Adrenal gland (tissue), 19 donors: ENCODE measurements around the gene PUS7. TPM values are rescaled to one million over a fixed set of nuclear protein-coding genes. Genes with fewer than 3 reads are reported as not detected.

Experiments
- DNase-seq, 7 donors: peaks; one replicate each; pipeline ENCODE4 v3.0.0-alpha.2; 2019 to 2020
- H3K27ac ChIP-seq, 5 donors: fragments of 200-600 bp; sonication (generic) in 4 of 5; 1 replicate in 3 of 5; 2 replicates in 2 of 5; pipeline versions ENCODE4 v1.5.1 to v1.8.0; 2016 to 2020; ENCODE audit warnings: mild to moderate bottlenecking in 1 of 5
- H3K27me3 ChIP-seq: fragments of 200-600 bp; 2 replicates; pipeline ENCODE4 v1.8.0; 2021
- H3K36me3 ChIP-seq, 2 donors: fragments of 200-600 bp; replicated peaks in 1 of 2; 1 replicate in 1 of 2; 2 replicates in 1 of 2; pipeline versions ENCODE4 v1.5.1 to v1.8.0; 2018 to 2022
- H3K4me1 ChIP-seq, 2 donors: fragments of 200-600 bp; replicated peaks in 1 of 2; 1 replicate in 1 of 2; 2 replicates in 1 of 2; pipeline versions ENCODE4 v1.5.1 to v1.8.0; 2018 to 2021
- H3K4me3 ChIP-seq, 4 donors: fragments of 200-600 bp; sonication (generic) in 3 of 4; one replicate each; pipeline ENCODE4 v1.5.1; 2016 to 2018
- H3K9me3 ChIP-seq, 3 donors: fragments of 200-600 bp; sonication (generic) in 1 of 3; replicated peaks in 1 of 3; 1 replicate in 2 of 3; 2 replicates in 1 of 3; pipeline versions ENCODE4 v1.5.1 to v1.8.0; 2016 to 2021
- POLR2A ChIP-seq, 2 donors: fragments of 450-650 bp; IDR thresholded peaks; one replicate each; pipeline ENCODE4 v1.6.1; 2017; ENCODE audit warnings: antibody characterized with exemption in 2 of 2, mild to moderate bottlenecking in 2 of 2, moderate library complexity in 1 of 2
- WGBS, 4 donors: extraction: QIAGEN DNeasy Blood & Tissue Kit in 2 of 4; methylation state at CpG; one replicate each; pipeline versions ENCODE4 v1.1.5 to v1.1.7; 2013 to 2017; 5-methylcytosine and 5-hydroxymethylcytosine counted together
- intact Hi-C, 2 donors: fragments of 100-400 bp; cut with DNase I; formaldehyde crosslinking; loops; one replicate each; pipeline versions ENCODE4 v1.14.1 to v1.15.0; 2022 to 2023
- long read RNA-seq, 10 donors: library from polyadenylated mRNA in 3 of 10; unstranded in 2 of 10; stranded (forward) in 1 of 10; transcript quantifications; one replicate each; pipeline ENCODE4 v2.0.0 and lab custom pipeline, GENCODE V29; 2021 to 2026
- polyA plus RNA-seq, 3 donors: library from polyadenylated mRNA; stranded (reverse); fragments of 200-250 nt in 2 of 3; fragments of 350-450 nt in 1 of 3; fragmentation: Illumina TruSeq in 1 of 3; extraction: RNeasy Lipid Tissue Mini Kit (QIAGEN cat#74804) in 1 of 3; gene quantifications; one replicate each; pipeline ENCODE4 v1.2.3, GENCODE V29; 2013 to 2014
- total RNA-seq, 9 donors: library from RNA; depleted of rRNA in 4 of 9; stranded (reverse); fragments of >200 nt in 4 of 9; fragments of 120-200 nt in 1 of 9; fragmentation: NEBNext Ultra II Directional in 1 of 9; extraction: Animal tissue kit (Norgen Biotek cat#: 25700) in 1 of 9; gene quantifications; one replicate each; pipeline versions ENCODE4 v1.1.0 to v1.2.4, GENCODE V29; 2013 to 2023
- TF ChIP-seq, protein P1 (sequence below), 6 experiments: fragments of 450-650 bp in 4 of 6; fragments of 200-600 bp in 2 of 6; sonication (generic) in 1 of 6; IDR thresholded peaks; 1 replicate in 5 of 6; 2 replicates in 1 of 6; pipeline versions ENCODE4 v1.5.1 to v1.8.0; 2016 to 2021; ENCODE audit warnings: antibody characterized with exemption in 6 of 6, mild to moderate bottlenecking in 2 of 6, moderate library complexity in 1 of 6
- donor health status: healthy with polysubstance abuse.
- donor health status: Bipolar disorder and iron deficiency.
- donor health status: DM: yes; HTN: yes; CAD: no.
- donor health status: DM: no; HTN: no; CAD: no.
- donor health status: DM: no; HTN: no; CAD: no.
- donor health status: DM: yes; HTN: yes; CAD: no.

The PUS7 gene
- 10 to 100 TPM in 2 of 9 donors, 1 to 10 TPM in 7; 3.0 to 15.3 (median 6.9) TPM for total RNA-seq
- 10 to 100 TPM in 1 of 3 donors, 1 to 10 TPM in 2; 2.6 to 14.4 (median 3.5) TPM for polyA plus RNA-seq
- long read RNA-seq, donor 1, partial matches to known transcripts: 0 of 1 reads
- long read RNA-seq, donor 1, other reads (novel, unspliced or antisense): 0 of 1 reads
- long read RNA-seq, donor 2: 0 reads
- long read RNA-seq, donor 3, partial matches to known transcripts: 0 of 1 reads
- long read RNA-seq, donor 3, other reads (novel, unspliced or antisense): 0 of 1 reads
- long read RNA-seq, donor 4: 0 reads
- long read RNA-seq, donor 5, transcript PUS7-202 (16 exons, 2,356 nt): major isoform, 10 of 18 reads
- long read RNA-seq, donor 5, partial matches to known transcripts: 1 of 18 reads
- long read RNA-seq, donor 5, other reads (novel, unspliced or antisense): 5 of 18 reads
- long read RNA-seq, donor 6, partial matches to known transcripts: 0 of 2 reads
- long read RNA-seq, donor 6, other reads (novel, unspliced or antisense): 2 of 2 reads
- long read RNA-seq, donor 7: 0 reads
- long read RNA-seq, donor 8, partial matches to known transcripts: 6 of 6 reads
- long read RNA-seq, donor 8, other reads (novel, unspliced or antisense): 0 of 6 reads
- long read RNA-seq, donor 9, partial matches to known transcripts: 0 of 1 reads
- long read RNA-seq, donor 9, other reads (novel, unspliced or antisense): 0 of 1 reads
- long read RNA-seq, donor 10, partial matches to known transcripts: 0 of 1 reads
- long read RNA-seq, donor 10, other reads (novel, unspliced or antisense): 0 of 1 reads

- H3K4me3 ChIP-seq: peak within 1 kb of the TSS; percentile 51 to 66 (median 62)
- peak; percentile 88 to 93 (median 90) for DNase-seq
- peaks cover 12 to 14% of the 10 kb centered on the region in 2 donors for H3K4me1 ChIP-seq
- H3K27me3 ChIP-seq: no peaks in the 10 kb centered on the region
- H3K9me3 ChIP-seq: no peaks in the 10 kb centered on the region
- H3K27ac ChIP-seq: peak within 1 kb of the TSS; percentile 69 to 95 (median 92)
- TF ChIP-seq POLR2A (IDR thresholded peaks at IDR 0.05): peak; percentile 47 to 87
- TF ChIP-seq, protein P1, sequence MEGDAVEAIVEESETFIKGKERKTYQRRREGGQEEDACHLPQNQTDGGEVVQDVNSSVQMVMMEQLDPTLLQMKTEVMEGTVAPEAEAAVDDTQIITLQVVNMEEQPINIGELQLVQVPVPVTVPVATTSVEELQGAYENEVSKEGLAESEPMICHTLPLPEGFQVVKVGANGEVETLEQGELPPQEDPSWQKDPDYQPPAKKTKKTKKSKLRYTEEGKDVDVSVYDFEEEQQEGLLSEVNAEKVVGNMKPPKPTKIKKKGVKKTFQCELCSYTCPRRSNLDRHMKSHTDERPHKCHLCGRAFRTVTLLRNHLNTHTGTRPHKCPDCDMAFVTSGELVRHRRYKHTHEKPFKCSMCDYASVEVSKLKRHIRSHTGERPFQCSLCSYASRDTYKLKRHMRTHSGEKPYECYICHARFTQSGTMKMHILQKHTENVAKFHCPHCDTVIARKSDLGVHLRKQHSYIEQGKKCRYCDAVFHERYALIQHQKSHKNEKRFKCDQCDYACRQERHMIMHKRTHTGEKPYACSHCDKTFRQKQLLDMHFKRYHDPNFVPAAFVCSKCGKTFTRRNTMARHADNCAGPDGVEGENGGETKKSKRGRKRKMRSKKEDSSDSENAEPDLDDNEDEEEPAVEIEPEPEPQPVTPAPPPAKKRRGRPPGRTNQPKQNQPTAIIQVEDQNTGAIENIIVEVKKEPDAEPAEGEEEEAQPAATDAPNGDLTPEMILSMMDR (IDR thresholded peaks at IDR 0.05): no peak
- intact Hi-C loops: no loop called here
- no peaks in the 10 kb centered on the region for H3K36me3 ChIP-seq
- WGBS, 4 donors: 0% methylated on average over 12 to 96 of the region's 96 CpGs
Observed at GRCh38 chr7:105521717-105522463, at the start of gene PUS7. Gene PUS7 (minus strand): TSS chr7:105522271. CDS start chr7:105508512, 13,759 bp downstream.

- WGBS, 4 donors: 92 to 98% (median 96%) methylated on average over 3 of the region's 3 CpGs
- H3K27me3 ChIP-seq: no peaks in the 10 kb centered on the region
- TF ChIP-seq, protein P1 (IDR thresholded peaks at IDR 0.05): no peak
- no peak for TF ChIP-seq POLR2A (IDR thresholded peaks at IDR 0.05)
- H3K4me3 ChIP-seq: no peak overlapping the region
- no peaks in the 10 kb centered on the region for H3K9me3 ChIP-seq
- no peak overlapping the region for H3K27ac ChIP-seq
- peaks cover 0 to 41% of the 10 kb centered on the region in 2 donors for H3K36me3 ChIP-seq
- intact Hi-C loops: no loop called here
- DNase-seq: no peak
- H3K4me1 ChIP-seq: peaks cover 0 to 5% of the 10 kb centered on the region in 2 donors
Observed at GRCh38 chr7:105567821-105568220, 45.8 kb upstream of the PUS7 start.

DNA sequence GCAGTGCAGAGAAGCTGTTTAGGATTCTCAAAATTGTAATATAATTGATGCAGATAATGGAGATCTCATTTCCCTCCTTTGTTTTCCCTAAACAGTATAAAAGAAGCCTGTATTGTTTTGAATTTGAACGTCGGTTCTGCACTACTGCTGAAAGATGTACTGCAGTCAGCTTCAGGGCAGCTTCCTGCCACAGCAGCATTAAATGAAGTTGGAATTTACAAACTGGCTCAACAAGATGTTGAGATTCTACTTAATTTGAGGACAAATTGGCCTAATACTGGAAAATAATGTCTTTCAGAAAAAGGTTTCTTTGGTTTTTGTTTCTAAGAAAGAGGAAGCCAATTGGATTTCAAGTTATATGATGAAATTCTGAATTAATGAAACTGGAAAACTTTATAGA, 45.0 kb upstream of the PUS7 start:
- DNase-seq: no peak
- peaks cover 0 to 5% of the 10 kb centered on the region in 2 donors for H3K4me1 ChIP-seq
- intact Hi-C loops: no loop called here
- no peaks in the 10 kb centered on the region for H3K9me3 ChIP-seq
- H3K27me3 ChIP-seq: no peaks in the 10 kb centered on the region
- WGBS, 4 donors: 74 to 90% (median 85%) methylated on average over 2 of the region's 2 CpGs
- peaks cover 0 to 42% of the 10 kb centered on the region in 2 donors for H3K36me3 ChIP-seq
- TF ChIP-seq, protein P1 (IDR thresholded peaks at IDR 0.05): no peak
- TF ChIP-seq POLR2A (IDR thresholded peaks at IDR 0.05): no peak
- no peak overlapping the region for H3K4me3 ChIP-seq
- no peak overlapping the region for H3K27ac ChIP-seq

GRCh38 chr7:105565190-105565589, 43.1 kb upstream of the PUS7 start:
- intact Hi-C loops: no loop called here
- TF ChIP-seq POLR2A (IDR thresholded peaks at IDR 0.05): no peak
- TF ChIP-seq, protein P1 (IDR thresholded peaks at IDR 0.05): no peak
- no peak for DNase-seq
- Histone ChIP-seq H3K36me3 (peaks cover 0 to 52% of the 10 kb centered on the region in 2 donors), H3K27me3 (no peaks in the 10 kb centered on the region), H3K4me3 (no peak overlapping the region), H3K4me1 (no peaks in the 10 kb centered on the region), H3K9me3 (no peaks in the 10 kb centered on the region), H3K27ac (no peak overlapping the region)
- WGBS, 4 donors: 97 to 99% (median 98%) methylated on average over 4 of the region's 4 CpGs
